Esophagus muscularis mucosa (tissue), 3 donors: ENCODE measurements around the gene POLR3G.

ENCODE experiments used
- CTCF ChIP-seq, 3 experiments: fragments of 200-600 bp in 2 of 3; fragments of 450-650 bp in 1 of 3; sonication (generic) in 2 of 3; IDR thresholded peaks; one replicate each; pipeline ENCODE4 v1.5.1; 2017 to 2019; ENCODE audit warnings: antibody characterized with exemption in 3 of 3, mild to moderate bottlenecking in 2 of 3, moderate library complexity in 1 of 3
- POLR2A ChIP-seq: fragments of 450-650 bp; IDR thresholded peaks from one replicate; pipeline ENCODE4 v1.6.1; 2017; ENCODE audit warnings: antibody characterized with exemption, moderate library complexity, mild to moderate bottlenecking, low read depth

- TF ChIP-seq CTCF (IDR thresholded peaks at IDR 0.05) (no peak), POLR2A (no peak)
These were observed 34.0 kb upstream of the POLR3G start for GRCh38 chr5:90440644-90441043.
